DMS153 treated with DMSO at 0.1 percent for 48 hours (cell line): ENCODE results near the gene MAN1A1.
"Not testable (repeated sequence)": the region's sequence is repeated elsewhere in the genome, so short reads cannot be mapped to it uniquely, and the experiment has no call there.

Experiments used
- DNase-seq: peaks from one replicate; lab custom pipeline; 2025; ENCODE audit not compliant: unreplicated experiment; lab: John Stamatoyannopoulos, UW

Gene MAN1A1

GRCh38 chr6:119349361-119350201, at the start of gene MAN1A1:
Gene MAN1A1, minus strand, starts transcription at chr6:119349761. Its CDS starts 696 bp downstream, at chr6:119349065.
- peak; percentile 57 for DNase-seq

DNA sequence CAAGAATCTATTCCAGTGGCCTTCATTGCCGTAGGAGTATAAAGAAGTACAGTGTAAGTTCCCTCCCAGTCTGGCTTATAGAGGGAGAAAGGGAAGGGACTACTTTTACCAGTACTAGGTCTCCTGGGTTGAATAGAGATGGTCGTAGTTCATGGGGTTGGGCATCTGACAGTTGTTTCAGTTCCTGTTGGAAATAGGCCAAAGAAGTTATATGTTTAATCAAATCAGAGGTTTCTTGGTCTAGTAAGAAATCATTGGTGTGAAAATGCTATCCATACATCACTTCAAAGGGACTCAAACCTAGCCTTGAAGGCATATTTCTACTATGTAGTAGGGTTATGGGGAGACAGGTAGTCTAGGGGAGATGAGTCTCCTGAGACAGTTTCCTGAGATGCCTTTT, 45.6 kb upstream of the MAN1A1 start:
- DNase-seq = no peak

GRCh38 chr6:119390247-119390793, 40.8 kb upstream of the MAN1A1 start:
- no peak for DNase-seq

DNA sequence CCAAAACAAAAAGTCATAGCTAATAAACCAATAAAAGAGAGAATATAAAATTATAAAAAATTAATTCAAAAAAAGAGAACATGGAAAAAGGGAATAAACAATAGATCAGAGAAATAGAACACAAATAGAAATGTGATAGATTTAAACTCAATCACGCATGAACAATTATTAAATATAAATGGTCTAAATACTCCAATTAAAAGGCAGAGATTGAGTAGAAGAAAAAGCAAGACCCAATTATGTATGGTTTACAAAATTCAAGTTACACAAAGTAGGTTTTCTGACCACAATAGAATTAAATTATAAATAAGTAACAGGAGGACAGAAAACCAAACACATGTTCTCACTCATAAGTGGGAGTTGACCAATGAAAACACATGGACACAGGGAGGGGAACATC, 36.4 kb upstream of the MAN1A1 start:
- no peak for DNase-seq

GRCh38 chr6:119384444-119384843, 34.9 kb upstream of the MAN1A1 start:
- DNase-seq = no peak

DNA sequence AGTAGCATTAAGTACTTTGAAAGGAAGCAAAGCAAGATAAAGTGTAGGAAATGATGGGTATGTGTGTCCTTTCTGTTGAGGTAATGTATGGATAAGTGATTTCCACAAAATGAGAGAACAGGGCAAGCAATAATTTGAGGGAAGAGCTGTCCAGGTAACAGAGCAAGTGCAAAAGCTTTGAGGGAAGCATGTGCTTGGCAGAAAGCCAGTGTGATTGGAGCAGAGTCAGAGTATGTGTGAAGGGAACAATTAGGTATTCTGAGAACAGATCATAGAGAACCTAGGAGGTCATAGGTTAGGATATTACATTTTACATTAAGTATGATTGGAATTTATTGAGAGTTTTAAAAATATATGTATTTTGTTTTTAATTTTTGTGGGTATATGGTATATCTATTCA, 30.2 kb upstream of the MAN1A1 start:
- DNase-seq = no peak

GRCh38 chr6:119377043-119377442, 27.5 kb upstream of the MAN1A1 start:
- DNase-seq = not testable (repeated sequence)

- no peak for DNase-seq
Measured at GRCh38 chr6:119370080-119370479, 20.5 kb upstream of the MAN1A1 start.

- no peak for DNase-seq
Measured at GRCh38 chr6:119368921-119369320, 19.4 kb upstream of the MAN1A1 start.

GRCh38 chr6:119361209-119361608, 11.6 kb upstream of the MAN1A1 start:
- DNase-seq = no peak

DNA sequence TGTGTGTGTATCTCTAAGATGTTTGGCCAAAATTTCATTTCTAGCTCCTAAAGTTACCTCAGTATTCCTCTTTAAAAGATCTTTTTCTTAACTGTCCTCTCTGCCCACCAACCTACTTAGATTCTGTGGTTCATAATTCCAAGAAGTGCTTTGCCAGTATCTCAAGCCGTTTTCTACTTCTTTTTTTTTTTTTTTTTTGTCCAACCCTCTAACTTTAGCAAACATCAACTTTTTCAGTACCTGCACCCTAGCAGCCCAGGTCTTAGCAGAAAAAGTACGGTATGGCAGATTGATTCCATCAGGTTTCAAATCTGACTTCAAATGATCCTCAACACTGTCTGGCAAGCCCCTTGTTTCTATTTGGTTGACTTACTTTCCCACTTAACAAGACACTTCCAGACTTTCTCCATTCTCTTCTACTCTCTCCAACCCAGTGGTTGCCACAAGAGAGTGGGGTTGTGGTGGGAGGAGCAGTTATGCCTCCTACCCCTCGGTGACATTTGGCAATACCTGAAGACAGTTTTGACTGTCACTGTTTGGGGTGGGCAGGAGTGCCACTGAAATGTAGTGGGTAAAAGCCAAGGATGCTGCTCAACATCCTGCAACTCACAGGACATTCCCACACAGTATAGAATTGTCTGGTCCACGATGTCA, 10.8 kb upstream of the MAN1A1 start:
- no peak for DNase-seq

DNA sequence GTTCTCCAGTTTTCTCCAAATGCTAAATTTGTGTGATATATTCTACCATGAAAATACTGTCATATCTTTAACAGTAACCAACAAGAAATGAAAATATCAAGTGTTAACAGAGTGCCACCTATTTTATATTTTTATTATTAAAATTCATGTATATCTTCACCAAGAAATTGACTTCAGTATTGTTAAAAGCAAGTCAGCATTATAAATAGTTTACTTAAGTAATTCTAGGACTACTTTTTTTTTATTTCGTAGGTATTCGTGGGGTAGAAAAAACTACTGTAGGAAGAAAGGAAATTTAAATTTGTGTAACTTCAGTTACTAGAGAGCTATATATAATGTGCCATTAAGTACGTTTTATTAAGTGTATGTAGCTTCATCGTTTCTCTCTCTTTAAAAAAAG, 6.3 kb upstream of the MAN1A1 start:
- no peak for DNase-seq

- DNase-seq = no peak
Measured at GRCh38 chr6:119355157-119355556, 5.6 kb upstream of the MAN1A1 start.

DNA sequence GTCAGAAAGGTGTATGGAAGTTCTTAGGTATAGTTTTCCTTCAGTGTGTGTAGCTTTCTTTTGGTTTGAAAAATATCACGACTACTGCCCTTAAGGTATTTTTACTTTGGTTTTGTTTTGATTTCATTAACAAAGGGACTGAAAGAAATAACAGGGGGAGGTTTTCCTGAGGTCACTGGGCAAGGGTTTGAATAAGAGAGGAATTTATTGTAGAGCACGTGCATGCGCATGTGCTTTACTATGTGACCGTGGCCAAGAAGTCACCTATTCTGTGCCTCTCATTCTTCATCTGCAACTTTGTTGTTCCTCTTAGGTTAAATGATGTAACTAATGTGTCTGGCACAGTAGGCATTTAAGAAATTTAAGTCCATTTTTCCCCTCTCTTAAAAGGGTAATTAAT, 4.1 kb upstream of the MAN1A1 start:
- no peak for DNase-seq

GRCh38 chr6:119352001-119352400, 2.4 kb upstream of the MAN1A1 start:
- no peak for DNase-seq

DNA sequence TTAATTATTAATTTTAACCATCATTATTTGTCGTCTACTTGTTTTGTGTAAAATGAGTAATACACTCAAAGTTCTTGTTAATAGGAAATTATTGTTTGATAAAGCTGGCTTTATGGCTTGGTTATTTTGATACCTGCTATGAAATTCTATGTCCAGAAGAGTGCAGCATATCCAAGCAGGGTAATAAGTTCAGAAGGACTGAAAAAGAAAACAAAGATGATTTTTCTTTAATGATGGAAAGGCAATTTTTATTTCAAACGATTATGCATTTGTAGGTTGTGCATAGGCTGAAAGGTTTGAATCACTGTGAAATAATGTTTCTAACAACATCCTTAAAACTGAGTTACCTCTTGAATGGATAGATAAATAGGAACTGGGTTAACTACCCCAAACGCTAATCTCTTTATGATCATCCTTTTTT, 1.4 kb upstream of the MAN1A1 start:
- DNase-seq = peak; percentile 73

DNA sequence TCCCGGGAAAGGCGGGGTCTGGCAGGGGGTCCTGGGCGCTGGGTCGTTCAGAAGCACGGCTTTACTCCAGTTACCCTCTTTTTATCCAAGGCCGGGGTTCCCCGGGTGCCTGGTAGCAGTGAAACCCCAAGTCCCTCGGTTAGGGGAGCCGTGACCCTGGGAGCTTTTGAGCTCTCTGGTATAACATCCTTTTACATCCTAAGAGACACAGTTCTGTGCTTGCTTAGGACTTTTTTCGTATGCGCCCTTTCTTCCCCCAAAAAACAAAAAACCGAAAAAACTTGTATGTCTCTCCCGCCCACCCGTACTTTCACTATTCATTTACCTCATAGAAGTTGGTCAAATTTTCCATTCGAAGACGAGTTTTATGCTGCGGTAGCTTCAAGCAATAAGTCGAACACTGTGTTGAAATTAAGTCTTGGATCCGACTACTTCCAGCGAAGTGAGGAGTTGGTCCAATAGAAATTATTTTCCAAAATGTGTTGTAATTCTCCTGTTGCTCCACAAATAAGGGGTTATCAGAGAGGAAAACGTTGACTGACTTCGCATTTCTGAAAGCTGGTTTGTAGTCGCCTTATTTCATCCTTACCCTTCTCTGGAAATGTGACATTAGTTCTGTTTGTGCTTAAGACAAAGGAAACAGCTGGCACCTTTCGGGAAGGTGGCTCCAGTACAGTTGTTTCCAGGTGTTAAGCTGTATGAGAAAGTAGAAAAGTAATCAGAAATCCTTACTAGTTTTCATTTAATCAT, 816 bp upstream of the MAN1A1 start:
- no peak for DNase-seq

DNA sequence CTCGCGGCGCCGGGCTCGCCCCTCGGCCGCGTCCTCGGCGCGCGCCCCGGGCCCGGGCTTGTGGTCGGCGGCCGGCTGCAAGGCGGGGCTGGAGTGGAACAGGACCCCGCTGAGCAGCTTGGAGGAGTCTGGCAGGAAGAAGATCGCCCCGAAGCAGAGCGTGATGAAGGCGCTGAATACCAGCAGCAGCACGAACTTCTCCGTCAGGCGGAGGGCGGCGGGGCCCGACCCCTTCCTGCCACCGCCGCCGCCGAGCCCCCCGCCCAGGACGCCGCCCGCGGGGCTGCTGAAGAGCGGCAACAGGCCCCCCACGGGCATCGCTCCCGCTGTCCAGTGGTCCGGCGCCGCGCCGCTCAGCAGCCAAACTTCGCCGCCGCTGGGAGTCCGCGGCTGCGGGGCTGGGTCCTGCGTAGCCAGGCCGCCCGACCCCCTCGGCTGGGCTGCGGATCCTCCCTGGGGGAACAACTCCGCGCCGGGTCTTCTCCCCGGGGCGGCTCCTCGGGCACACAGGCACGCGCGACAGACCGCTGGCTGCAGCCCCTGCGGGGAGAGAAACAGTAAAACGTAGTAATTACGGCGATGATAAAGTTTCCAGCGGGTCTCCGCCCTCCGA, 707 bp downstream of the MAN1A1 start:
- no peak for DNase-seq

GRCh38 chr6:119348096-119348747, 1.3 kb downstream of the MAN1A1 start:
- no peak for DNase-seq

DNA sequence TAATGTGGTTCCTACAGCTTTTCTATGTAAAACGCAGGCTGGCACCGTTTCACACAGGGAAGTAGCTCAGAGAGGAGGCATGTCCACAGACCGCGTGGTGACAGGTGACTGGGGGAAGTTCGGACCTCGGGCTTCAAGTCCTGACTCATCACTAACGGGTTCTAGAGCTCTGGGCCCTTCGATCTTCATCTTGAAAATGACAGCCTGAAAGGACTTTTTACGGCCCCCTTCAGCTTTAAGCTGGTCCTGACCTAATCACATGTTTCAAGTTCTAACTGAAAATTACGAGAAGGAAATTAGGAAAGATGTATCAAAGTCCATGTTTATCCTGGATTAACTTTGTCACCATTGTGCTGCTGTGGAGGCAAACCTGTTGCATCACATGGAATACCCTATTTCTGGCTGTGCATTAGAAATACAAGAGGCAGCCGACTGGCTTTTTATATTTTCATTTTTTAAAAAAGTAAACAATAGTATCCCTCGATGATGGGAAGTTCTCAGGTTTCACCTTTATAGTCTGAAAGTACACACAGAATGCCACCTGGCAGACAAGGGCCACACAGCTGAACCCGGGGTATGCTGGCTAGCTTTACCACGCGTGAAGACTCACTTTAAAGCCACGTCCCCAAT, 2.0 kb downstream of the MAN1A1 start:
- peak; percentile 23 for DNase-seq
